GM21367 (cell line): ENCODE measurements around the gene IER3.

Experiments used
- ATAC-seq: cut with Tn5 transposase; IDR thresholded peaks from one replicate; pipeline ENCODE4 v1.9.1; 2021; ENCODE audit not compliant: unreplicated experiment

The IER3 gene

DNA sequence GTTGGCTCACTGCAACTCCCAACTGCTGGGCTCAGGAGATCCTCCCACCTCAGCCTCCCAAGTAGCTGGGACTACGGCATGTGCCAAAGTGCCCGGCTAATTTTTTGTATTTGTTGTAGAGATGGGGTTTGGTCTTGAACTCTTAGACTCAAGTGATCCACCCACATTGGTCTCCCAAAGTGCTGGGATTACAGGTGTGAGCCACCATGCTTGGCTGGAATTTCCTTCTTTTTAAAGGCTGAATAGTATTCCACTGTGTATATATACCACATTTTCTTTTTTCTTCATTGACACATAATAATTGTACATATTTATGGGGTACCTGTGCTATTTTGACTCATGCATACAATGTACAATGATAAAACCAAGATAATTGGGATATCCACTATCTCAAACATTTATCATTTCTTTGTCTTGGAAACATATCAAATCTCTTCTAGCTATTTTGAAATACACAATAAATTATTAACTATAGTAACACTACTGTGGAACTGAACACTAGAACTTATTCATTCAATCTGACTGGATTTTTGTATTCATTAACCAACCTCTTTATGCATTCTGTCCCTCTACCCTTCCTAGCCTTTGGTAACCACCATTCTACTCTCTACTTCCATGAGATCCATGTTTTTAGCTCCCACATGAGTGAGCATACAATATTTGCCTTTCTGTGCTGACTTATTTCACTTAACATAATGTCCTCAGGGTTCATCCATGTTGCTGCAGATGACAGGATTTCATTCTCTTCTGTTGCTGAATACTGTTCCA is 35.1 kb downstream of the IER3 start:
- ATAC-seq: no peak

DNA sequence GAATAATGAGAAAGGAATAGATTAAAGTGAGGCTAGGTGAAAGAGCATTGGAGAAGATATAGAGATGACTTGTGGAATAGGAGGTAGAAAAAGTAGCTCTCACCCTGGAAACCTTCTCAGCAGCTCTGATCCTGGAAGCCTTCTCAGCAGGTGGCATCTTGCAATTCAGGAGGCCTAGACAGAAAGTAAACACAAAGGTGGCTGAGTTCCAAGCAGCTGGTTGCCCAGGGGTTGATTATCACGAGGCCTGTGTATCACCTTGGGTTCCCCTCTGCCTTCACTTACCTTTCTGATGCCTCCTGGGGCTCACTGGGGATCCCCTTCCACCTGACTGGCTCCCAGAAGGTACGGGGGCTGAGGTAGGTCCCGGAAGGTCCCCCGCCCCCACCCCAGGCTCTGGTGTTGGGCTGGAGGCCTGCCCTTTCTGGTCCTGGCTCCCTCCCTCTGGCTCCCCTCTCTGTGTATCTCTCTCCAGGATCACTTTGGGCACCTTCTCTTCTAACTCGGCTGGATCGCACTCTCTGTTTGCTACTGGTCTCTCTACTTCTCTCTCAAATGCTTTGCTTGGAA is 37.0 kb downstream of the IER3 start:
- no peak for ATAC-seq

DNA sequence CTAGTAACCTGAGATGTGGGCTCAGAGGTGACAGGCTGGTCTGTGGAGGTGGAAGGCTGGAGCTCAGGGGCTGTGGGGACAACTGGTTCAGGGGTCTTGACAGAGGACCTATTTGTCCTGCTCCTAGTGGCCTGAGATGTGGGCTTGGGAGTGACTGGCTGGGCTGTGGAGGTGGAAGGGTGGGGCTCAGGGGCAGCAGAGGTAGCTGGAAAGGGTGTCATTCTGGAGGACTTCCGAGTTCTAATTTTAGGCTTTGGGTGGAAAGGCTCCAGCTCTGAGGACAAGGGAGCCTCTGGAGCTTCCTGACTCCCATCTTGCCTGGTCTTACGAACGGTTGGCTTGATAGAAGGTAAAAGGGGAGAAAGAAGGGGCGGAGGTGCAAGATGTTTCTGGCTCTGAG is 38.7 kb downstream of the IER3 start:
- no peak for ATAC-seq

DNA sequence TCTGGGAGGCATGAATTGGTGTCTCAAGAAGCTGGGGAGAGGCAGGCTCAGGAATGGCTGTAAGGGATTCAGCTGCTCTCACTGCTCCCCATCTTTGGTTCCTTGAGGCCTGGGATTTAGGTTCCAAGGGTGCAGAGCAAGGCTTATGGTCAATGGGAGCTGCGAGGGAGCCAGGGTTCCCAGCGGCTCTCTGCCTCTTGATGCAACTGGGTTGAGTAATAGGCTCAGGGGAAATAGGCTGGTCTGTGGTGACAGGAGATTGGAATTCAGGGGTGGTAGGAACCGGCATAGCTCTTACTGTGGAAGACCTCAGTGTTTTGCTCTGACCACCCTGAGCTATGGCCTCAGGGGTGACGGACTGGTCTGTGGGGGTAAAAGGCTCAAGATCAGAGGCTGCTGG is 40.5 kb downstream of the IER3 start:
- ATAC-seq: no peak

DNA sequence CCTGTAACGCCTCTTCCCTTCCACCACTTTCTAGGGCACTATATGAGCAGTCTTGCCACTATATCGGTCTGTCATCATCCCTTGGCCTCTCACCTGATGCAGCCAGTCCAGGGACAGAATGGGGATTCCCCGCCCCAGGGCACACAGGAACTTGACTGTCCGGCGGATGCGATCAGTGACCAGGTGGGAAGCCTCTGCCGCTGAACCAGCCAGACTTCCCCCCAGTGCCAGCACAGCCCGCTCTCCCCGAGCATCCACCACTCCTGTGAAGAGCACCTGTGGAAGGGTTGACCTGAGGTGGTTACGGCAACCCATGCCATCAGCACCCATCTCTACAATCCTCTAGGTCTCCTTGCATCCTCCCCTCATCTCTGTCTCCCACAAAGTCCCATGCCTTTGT is 41.3 kb downstream of the IER3 start:
- ATAC-seq: no peak

DNA sequence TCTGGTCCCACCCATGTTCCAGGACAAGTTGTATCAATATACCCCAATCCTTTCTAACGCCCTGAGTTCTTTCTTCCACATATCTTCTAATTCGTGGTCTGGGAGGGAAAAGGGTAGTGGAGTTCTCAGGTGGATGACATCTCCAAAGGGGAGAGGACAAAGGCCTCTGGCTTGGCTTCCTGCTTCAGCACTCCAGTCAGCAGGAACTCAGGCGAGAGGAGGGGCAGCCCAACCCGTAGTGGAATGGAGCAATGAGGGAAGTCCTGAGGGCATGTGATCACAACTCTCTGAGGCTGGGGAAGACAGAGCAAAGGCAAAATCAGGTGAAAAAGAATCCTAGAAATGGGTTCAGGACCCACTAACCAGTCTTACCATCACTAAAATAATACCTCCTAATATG is 44.0 kb downstream of the IER3 start:
- ATAC-seq: no peak

DNA sequence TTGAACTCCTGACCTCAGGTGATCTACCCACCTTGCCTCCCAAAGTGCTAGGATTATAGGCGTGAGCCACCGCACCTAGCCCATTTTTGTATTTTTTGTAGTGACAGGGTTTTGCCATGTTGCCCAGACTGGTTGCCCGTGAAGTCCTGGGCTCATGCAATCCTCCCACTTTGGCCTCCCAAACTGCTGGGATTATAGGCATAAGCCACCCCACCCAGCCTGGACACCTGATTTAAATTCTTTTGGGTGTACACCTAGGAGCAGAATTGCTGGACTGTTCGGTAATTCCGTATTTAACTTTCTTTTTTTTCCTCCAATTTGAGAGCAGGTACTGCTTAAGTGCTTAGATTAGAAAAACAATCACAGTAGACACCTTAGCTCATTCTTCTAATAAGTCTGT is 47.9 kb downstream of the IER3 start:
- no peak for ATAC-seq
